ENCODE data around the gene RPUSD1.

The RPUSD1 gene

GRCh38 chr16:783404-784161, 4.6 kb downstream of the RPUSD1 start:
- peaks cover 12% of the 10 kb centered on the region for H3K4me1 ChIP-seq (ENCODE audit: control insufficient read depth, insufficient read depth, low read length, poor library complexity, severe bottlenecking)
- no peak overlapping the region for H3K27ac ChIP-seq (ENCODE audit: insufficient read depth, low read length, poor library complexity, severe bottlenecking)
- H3K9me3 ChIP-seq (ENCODE audit: control insufficient read depth, low read length) = no peaks in the 10 kb centered on the region
- no peak overlapping the region for H3K4me3 ChIP-seq (ENCODE audit: insufficient read depth, low read depth, low read length, poor library complexity, severe bottlenecking)
- DNase-seq = no peak
- peaks cover 11% of the 10 kb centered on the region for H3K36me3 ChIP-seq (ENCODE audit: control insufficient read depth, insufficient read depth, low read length)
- H3K27me3 ChIP-seq (replicated peaks; ENCODE audit: control insufficient read depth, insufficient read depth, low read length, poor library complexity, severe bottlenecking) = no peaks in the 10 kb centered on the region

GRCh38 chr16:782766-783403, 5.3 kb downstream of the RPUSD1 start:
- H3K9me3 ChIP-seq (ENCODE audit: control insufficient read depth, low read length) = no peaks in the 10 kb centered on the region
- peaks cover 11% of the 10 kb centered on the region for H3K36me3 ChIP-seq (ENCODE audit: control insufficient read depth, insufficient read depth, low read length)
- no peak overlapping the region for H3K27ac ChIP-seq (ENCODE audit: insufficient read depth, low read length, poor library complexity, severe bottlenecking)
- H3K27me3 ChIP-seq (replicated peaks; ENCODE audit: control insufficient read depth, insufficient read depth, low read length, poor library complexity, severe bottlenecking) = no peaks in the 10 kb centered on the region
- peaks cover 12% of the 10 kb centered on the region for H3K4me1 ChIP-seq (ENCODE audit: control insufficient read depth, insufficient read depth, low read length, poor library complexity, severe bottlenecking)
- no peak for DNase-seq
- H3K4me3 ChIP-seq (ENCODE audit: insufficient read depth, low read depth, low read length, poor library complexity, severe bottlenecking) = no peak overlapping the region

- H3K27ac ChIP-seq (ENCODE audit: insufficient read depth, low read length, poor library complexity, severe bottlenecking) = no peak overlapping the region
- DNase-seq = no peak
- no peaks in the 10 kb centered on the region for H3K9me3 ChIP-seq (ENCODE audit: control insufficient read depth, low read length)
- no peak overlapping the region for H3K4me3 ChIP-seq (ENCODE audit: insufficient read depth, low read depth, low read length, poor library complexity, severe bottlenecking)
- H3K4me1 ChIP-seq (ENCODE audit: control insufficient read depth, insufficient read depth, low read length, poor library complexity, severe bottlenecking) = peaks cover 8% of the 10 kb centered on the region
- H3K27me3 ChIP-seq (replicated peaks; ENCODE audit: control insufficient read depth, insufficient read depth, low read length, poor library complexity, severe bottlenecking) = no peaks in the 10 kb centered on the region
- H3K36me3 ChIP-seq (ENCODE audit: control insufficient read depth, insufficient read depth, low read length) = peaks cover 11% of the 10 kb centered on the region
Measured at GRCh38 chr16:782258-782657, 5.9 kb downstream of the RPUSD1 start.

GRCh38 chr16:781346-782010, 6.7 kb downstream of the RPUSD1 start:
- Histone ChIP-seq H3K27me3 (replicated peaks; ENCODE audit: control insufficient read depth, insufficient read depth, low read length, poor library complexity, severe bottlenecking) (no peaks in the 10 kb centered on the region), H3K9me3 (ENCODE audit: control insufficient read depth, low read length) (no peaks in the 10 kb centered on the region), H3K4me1 (ENCODE audit: control insufficient read depth, insufficient read depth, low read length, poor library complexity, severe bottlenecking) (peaks cover 6% of the 10 kb centered on the region), H3K4me3 (ENCODE audit: insufficient read depth, low read depth, low read length, poor library complexity, severe bottlenecking) (no peak overlapping the region), H3K36me3 (ENCODE audit: control insufficient read depth, insufficient read depth, low read length) (peaks cover 7% of the 10 kb centered on the region), H3K27ac (ENCODE audit: insufficient read depth, low read length, poor library complexity, severe bottlenecking) (no peak overlapping the region)
- no peak for DNase-seq

- no peaks in the 10 kb centered on the region for H3K27me3 ChIP-seq (replicated peaks; ENCODE audit: control insufficient read depth, insufficient read depth, low read length, poor library complexity, severe bottlenecking)
- no peak overlapping the region for H3K27ac ChIP-seq (ENCODE audit: insufficient read depth, low read length, poor library complexity, severe bottlenecking)
- no peaks in the 10 kb centered on the region for H3K36me3 ChIP-seq (ENCODE audit: control insufficient read depth, insufficient read depth, low read length)
- no peaks in the 10 kb centered on the region for H3K9me3 ChIP-seq (ENCODE audit: control insufficient read depth, low read length)
- no peak for DNase-seq
- no peak overlapping the region for H3K4me3 ChIP-seq (ENCODE audit: insufficient read depth, low read depth, low read length, poor library complexity, severe bottlenecking)
- H3K4me1 ChIP-seq (ENCODE audit: control insufficient read depth, insufficient read depth, low read length, poor library complexity, severe bottlenecking) = peaks cover under 1% of the 10 kb centered on the region
Measured at GRCh38 chr16:780296-780695, 7.9 kb downstream of the RPUSD1 start.

- Histone ChIP-seq H3K9me3 (ENCODE audit: control insufficient read depth, low read length) (no peaks in the 10 kb centered on the region), H3K36me3 (ENCODE audit: control insufficient read depth, insufficient read depth, low read length) (no peaks in the 10 kb centered on the region), H3K27ac (ENCODE audit: insufficient read depth, low read length, poor library complexity, severe bottlenecking) (no peak overlapping the region), H3K27me3 (replicated peaks; ENCODE audit: control insufficient read depth, insufficient read depth, low read length, poor library complexity, severe bottlenecking) (no peaks in the 10 kb centered on the region), H3K4me1 (ENCODE audit: control insufficient read depth, insufficient read depth, low read length, poor library complexity, severe bottlenecking) (no peaks in the 10 kb centered on the region), H3K4me3 (ENCODE audit: insufficient read depth, low read depth, low read length, poor library complexity, severe bottlenecking) (no peak overlapping the region)
- DNase-seq = no peak
Measured at GRCh38 chr16:779561-779960, 8.6 kb downstream of the RPUSD1 start.

GRCh38 chr16:778909-779527, 9.2 kb downstream of the RPUSD1 start:
- Histone ChIP-seq H3K4me1 (ENCODE audit: control insufficient read depth, insufficient read depth, low read length, poor library complexity, severe bottlenecking) (no peaks in the 10 kb centered on the region), H3K4me3 (ENCODE audit: insufficient read depth, low read depth, low read length, poor library complexity, severe bottlenecking) (no peak overlapping the region), H3K27ac (ENCODE audit: insufficient read depth, low read length, poor library complexity, severe bottlenecking) (no peak overlapping the region), H3K36me3 (ENCODE audit: control insufficient read depth, insufficient read depth, low read length) (no peaks in the 10 kb centered on the region), H3K9me3 (ENCODE audit: control insufficient read depth, low read length) (no peaks in the 10 kb centered on the region), H3K27me3 (replicated peaks; ENCODE audit: control insufficient read depth, insufficient read depth, low read length, poor library complexity, severe bottlenecking) (no peaks in the 10 kb centered on the region)
- no peak for DNase-seq

GRCh38 chr16:778447-778846, 9.7 kb downstream of the RPUSD1 start:
- Histone ChIP-seq H3K9me3 (ENCODE audit: control insufficient read depth, low read length) (no peaks in the 10 kb centered on the region), H3K36me3 (ENCODE audit: control insufficient read depth, insufficient read depth, low read length) (no peaks in the 10 kb centered on the region), H3K4me1 (ENCODE audit: control insufficient read depth, insufficient read depth, low read length, poor library complexity, severe bottlenecking) (no peaks in the 10 kb centered on the region), H3K27ac (ENCODE audit: insufficient read depth, low read length, poor library complexity, severe bottlenecking) (no peak overlapping the region), H3K4me3 (ENCODE audit: insufficient read depth, low read depth, low read length, poor library complexity, severe bottlenecking) (no peak overlapping the region), H3K27me3 (replicated peaks; ENCODE audit: control insufficient read depth, insufficient read depth, low read length, poor library complexity, severe bottlenecking) (no peaks in the 10 kb centered on the region)
- DNase-seq = no peak

GRCh38 chr16:777826-778225, 10.4 kb downstream of the RPUSD1 start:
- no peak overlapping the region for H3K4me3 ChIP-seq (ENCODE audit: insufficient read depth, low read depth, low read length, poor library complexity, severe bottlenecking)

GRCh38 chr16:776824-777223, 11.4 kb downstream of the RPUSD1 start:
- Histone ChIP-seq H3K4me3 (ENCODE audit: insufficient read depth, low read depth, low read length, poor library complexity, severe bottlenecking) (no peak overlapping the region), H3K4me1 (ENCODE audit: control insufficient read depth, insufficient read depth, low read length, poor library complexity, severe bottlenecking) (no peaks in the 10 kb centered on the region), H3K36me3 (ENCODE audit: control insufficient read depth, insufficient read depth, low read length) (no peaks in the 10 kb centered on the region), H3K27ac (ENCODE audit: insufficient read depth, low read length, poor library complexity, severe bottlenecking) (no peak overlapping the region), H3K9me3 (ENCODE audit: control insufficient read depth, low read length) (no peaks in the 10 kb centered on the region), H3K27me3 (replicated peaks; ENCODE audit: control insufficient read depth, insufficient read depth, low read length, poor library complexity, severe bottlenecking) (no peaks in the 10 kb centered on the region)
- no peak for DNase-seq

More at GRCh38 chr16:777826-778225, 10.4 kb downstream of the RPUSD1 start:
- Histone ChIP-seq H3K27me3 (replicated peaks; ENCODE audit: control insufficient read depth, insufficient read depth, low read length, poor library complexity, severe bottlenecking) (no peaks in the 10 kb centered on the region), H3K4me1 (ENCODE audit: control insufficient read depth, insufficient read depth, low read length, poor library complexity, severe bottlenecking) (no peaks in the 10 kb centered on the region), H3K36me3 (ENCODE audit: control insufficient read depth, insufficient read depth, low read length) (no peaks in the 10 kb centered on the region), H3K9me3 (ENCODE audit: control insufficient read depth, low read length) (no peaks in the 10 kb centered on the region), H3K27ac (ENCODE audit: insufficient read depth, low read length, poor library complexity, severe bottlenecking) (no peak overlapping the region)
- DNase-seq = no peak
